Measurements from ENCODE around the gene MRPL47.

MRPL47 gene

GRCh38 chr3:179590669-179591068, 13.8 kb downstream of the MRPL47 start:
- no peak for DNase-seq

GRCh38 chr3:179589143-179589542, 15.3 kb downstream of the MRPL47 start:
- no peak for DNase-seq

- DNase-seq: no peak
Measured at GRCh38 chr3:179580992-179581391, 23.4 kb downstream of the MRPL47 start.

- DNase-seq: no peak
Measured at GRCh38 chr3:179565496-179565895, 38.9 kb downstream of the MRPL47 start.

GRCh38 chr3:179563271-179563783, 41.1 kb downstream of the MRPL47 start:
- peak; percentile 50 for DNase-seq

- DNase-seq: peak; percentile 97
Measured at GRCh38 chr3:179562591-179563270, 41.7 kb downstream of the MRPL47 start, which contains the start of gene ACTL6A. Gene ACTL6A, plus strand, starts transcription at chr3:179562926. Its CDS starts 167 bp downstream, at chr3:179563093.

GRCh38 chr3:179560791-179561190, 43.6 kb downstream of the MRPL47 start:
- DNase-seq: no peak

- DNase-seq: peak; percentile 21
Measured at GRCh38 chr3:179558742-179559364, 45.6 kb downstream of the MRPL47 start.

GRCh38 chr3:179551349-179552105, 52.9 kb downstream of the MRPL47 start:
- no peak for DNase-seq

- no peak for DNase-seq
Measured at GRCh38 chr3:179546814-179547241, 57.6 kb downstream of the MRPL47 start.

GRCh38 chr3:179544981-179545645, 59.3 kb downstream of the MRPL47 start:
- DNase-seq: no peak

GRCh38 chr3:179542375-179542774, 62.1 kb downstream of the MRPL47 start:
- no peak for DNase-seq

GRCh38 chr3:179541596-179541995, 62.8 kb downstream of the MRPL47 start:
- DNase-seq: no peak

GRCh38 chr3:179541094-179541493, 63.3 kb downstream of the MRPL47 start:
- no peak for DNase-seq

Data from T-helper 9 cell (primary cell).